Neuronal stem cell (in vitro differentiated cells): Measurements from ENCODE around the gene HERC2.

Experiments used
- DNase-seq: peaks from one replicate; pipeline ENCODE4 v3.0.0-alpha.2; 2013; ENCODE audit warnings: low spot score
- H2AFZ ChIP-seq: one replicate; pipeline ENCODE4 v1.6.1; 2013; ENCODE audit warnings: mild to moderate bottlenecking, low read length, inconsistent platforms
- H2AK5ac ChIP-seq: 2 replicates; pipeline ENCODE4 v1.6.1; 2013; ENCODE audit warnings: low read depth, mild to moderate bottlenecking, inconsistent platforms, low read length, moderate library complexity, mixed read lengths
- H2BK120ac ChIP-seq: 2 replicates; pipeline ENCODE4 v1.6.1; 2013; ENCODE audit warnings: low read depth, mild to moderate bottlenecking, inconsistent platforms, low read length, moderate library complexity, mixed read lengths
- H2BK12ac ChIP-seq: one replicate; pipeline ENCODE4 v1.6.1; 2013; ENCODE audit warnings: low read length, inconsistent platforms
- H2BK15ac ChIP-seq: 2 replicates; pipeline ENCODE4 v1.6.1; 2013; ENCODE audit warnings: mild to moderate bottlenecking, low read length, inconsistent platforms, mixed read lengths
- H2BK5ac ChIP-seq: one replicate; pipeline ENCODE4 v1.6.1; 2013; ENCODE audit warnings: inconsistent platforms, mild to moderate bottlenecking, low read length, moderate library complexity
- H3K14ac ChIP-seq: one replicate; pipeline ENCODE4 v1.6.1; 2013; ENCODE audit warnings: low read length, inconsistent platforms
- H3K18ac ChIP-seq: 2 replicates; pipeline ENCODE4 v1.6.1; 2013; ENCODE audit warnings: low read length, inconsistent platforms
- H3K23ac ChIP-seq: 2 replicates; pipeline ENCODE4 v1.6.1; 2013; ENCODE audit warnings: low read depth, mild to moderate bottlenecking, mixed read lengths, low read length, inconsistent platforms; ENCODE audit not compliant: poor library complexity
- H3K27ac ChIP-seq: replicated peaks from 3 replicates; pipeline ENCODE4 v1.5.1; 2013; ENCODE audit warnings: low read length, inconsistent platforms
- H3K27me3 ChIP-seq, 3 experiments: 2 replicates each; pipeline ENCODE4 v1.6.1; 2013; ENCODE audit warnings: low read length in 3 of 3, mild to moderate bottlenecking in 2 of 3, inconsistent platforms in 1 of 3, low read depth in 1 of 3, mixed read lengths in 1 of 3, moderate library complexity in 1 of 3; ENCODE audit not compliant: control insufficient read depth in 3 of 3, insufficient read depth in 3 of 3
- H3K36me3 ChIP-seq, 2 donors: replicated peaks in 1 of 2; 2 replicates each; pipeline ENCODE4 v1.6.1; 2013; ENCODE audit warnings: low read length in 2 of 2; ENCODE audit not compliant: control insufficient read depth in 2 of 2, insufficient read depth in 2 of 2
- H3K4ac ChIP-seq: 2 replicates; pipeline ENCODE4 v1.6.1; 2013; ENCODE audit warnings: inconsistent platforms, mild to moderate bottlenecking, low read length, moderate library complexity
- H3K4me1 ChIP-seq, 2 donors: 1 replicate in 1 of 2; 2 replicates in 1 of 2; pipeline ENCODE4 v1.6.1; 2013; ENCODE audit warnings: low read length in 2 of 2, low read depth in 1 of 2; ENCODE audit not compliant: control insufficient read depth in 2 of 2, insufficient read depth in 1 of 2
- H3K4me2 ChIP-seq: one replicate; pipeline ENCODE4 v1.6.1; 2013; ENCODE audit warnings: mild to moderate bottlenecking, low read length, inconsistent platforms; ENCODE audit not compliant: insufficient read depth, poor library complexity, severe bottlenecking
- H3K4me3 ChIP-seq, 2 donors: 2 replicates each; pipeline ENCODE4 v1.5.1; 2013; ENCODE audit warnings: low read length in 2 of 2, mild to moderate bottlenecking in 2 of 2, inconsistent platforms in 1 of 2, moderate library complexity in 1 of 2
- H3K79me1 ChIP-seq: one replicate; pipeline ENCODE4 v1.6.1; 2013; ENCODE audit warnings: low read depth, mild to moderate bottlenecking, inconsistent platforms, low read length, moderate library complexity
- H3K9ac ChIP-seq: one replicate; pipeline ENCODE4 v1.6.1; 2013; ENCODE audit warnings: mild to moderate bottlenecking, low read depth, low read length, inconsistent platforms; ENCODE audit not compliant: poor library complexity
- H3K9me3 ChIP-seq, 2 donors: replicated peaks in 1 of 2; 2 replicates each; pipeline versions ENCODE3 to v1.6.1; 2013; ENCODE audit warnings: low read length in 2 of 2, mild to moderate bottlenecking in 2 of 2, inconsistent platforms in 1 of 2, low read depth in 1 of 2, mixed read lengths in 1 of 2, moderate library complexity in 1 of 2; ENCODE audit not compliant: control insufficient read depth in 2 of 2, insufficient read depth in 1 of 2
- H4K8ac ChIP-seq: one replicate; pipeline ENCODE4 v1.6.1; 2013; ENCODE audit warnings: low read depth, mild to moderate bottlenecking, inconsistent platforms, low read length, moderate library complexity
- H4K91ac ChIP-seq: one replicate; pipeline ENCODE4 v1.6.1; 2013; ENCODE audit warnings: low read length, low read depth, mild to moderate bottlenecking, inconsistent platforms; ENCODE audit not compliant: poor library complexity
- WGBS, 2 donors: extraction: QIAGEN DNeasy Blood & Tissue Kit; methylation state at CpG; one replicate each; pipeline ENCODE4 v1.1.7; 2013; ENCODE audit warnings: missing lambda C conversion rate in 2 of 2, mixed read lengths in 1 of 2; ENCODE audit not compliant: insufficient read length in 2 of 2, insufficient replicate concordance in 1 of 2; ENCODE audit errors: extremely low coverage in 2 of 2; 5-methylcytosine and 5-hydroxymethylcytosine counted together

Gene HERC2

DNA sequence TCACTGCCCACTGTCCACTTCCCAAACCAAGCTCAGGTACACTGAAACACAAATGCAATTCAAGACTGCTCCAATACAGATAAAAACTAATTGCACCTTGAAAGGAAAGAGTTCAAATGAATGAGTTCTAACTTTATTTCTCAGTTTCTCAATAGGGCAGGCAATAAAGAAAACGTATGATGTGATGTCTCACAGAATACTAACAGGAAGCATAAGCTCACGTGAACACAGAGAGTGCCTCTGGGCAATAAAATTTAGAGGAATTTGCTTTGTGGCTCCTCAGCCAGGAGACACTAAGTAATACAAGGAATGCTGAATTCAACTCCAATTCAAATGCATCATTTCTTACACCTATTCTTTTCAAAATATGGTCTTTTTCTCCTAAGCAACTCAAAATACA is 140.6 kb downstream of the HERC2 start:
- H2BK120ac ChIP-seq = no peak overlapping the region
- H2AFZ ChIP-seq = no peak overlapping the region
- no peak overlapping the region for H3K14ac ChIP-seq
- H3K27me3 ChIP-seq = peaks cover 0 to under 1% (median 0%) of the 10 kb centered on the region in 3 experiments
- H3K4me3 ChIP-seq = no peak overlapping the region
- H2BK5ac ChIP-seq = no peak overlapping the region
- H3K79me1 ChIP-seq = no peaks in the 10 kb centered on the region
- no peak overlapping the region for H3K23ac ChIP-seq
- H2BK12ac ChIP-seq = no peak overlapping the region
- no peak overlapping the region for H3K4me2 ChIP-seq
- H3K4ac ChIP-seq = no peak overlapping the region
- no peak overlapping the region for H2BK15ac ChIP-seq
- H3K4me1 ChIP-seq = no peaks in the 10 kb centered on the region
- no peak for DNase-seq
- no peak overlapping the region for H2AK5ac ChIP-seq
- H4K91ac ChIP-seq = no peak overlapping the region
- no CpG with 5 or more reads among the region's 2 CpGs for WGBS, 2 donors
- H3K27ac ChIP-seq = no peak overlapping the region
- H3K9me3 ChIP-seq = no peaks in the 10 kb centered on the region
- no peak overlapping the region for H3K18ac ChIP-seq
- peaks cover 7 to 95% of the 10 kb centered on the region in 2 donors for H3K36me3 ChIP-seq
- H3K9ac ChIP-seq = no peak overlapping the region
- H4K8ac ChIP-seq = no peak overlapping the region

DNA sequence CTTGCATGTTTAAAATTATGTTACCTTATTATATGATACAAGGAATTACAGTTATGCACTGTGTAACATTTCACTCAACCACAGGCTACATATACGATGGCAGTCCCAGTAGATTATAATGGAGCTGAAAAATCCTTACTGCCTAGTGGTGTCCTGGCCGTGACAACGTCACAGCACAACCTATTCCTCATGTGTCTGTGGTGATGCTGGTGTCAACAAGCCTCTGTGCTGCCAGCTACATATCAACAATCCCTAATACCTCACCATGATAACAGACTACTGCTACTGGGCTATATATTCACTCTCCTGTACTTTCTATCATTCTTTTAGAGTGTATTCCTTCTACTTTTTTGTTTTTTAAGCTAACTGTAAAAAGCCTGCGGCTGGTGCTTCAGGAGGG is 142.7 kb downstream of the HERC2 start:
- DNase-seq = no peak
- Histone ChIP-seq H4K8ac (no peak overlapping the region), H3K23ac (no peak overlapping the region), H3K79me1 (no peaks in the 10 kb centered on the region), H3K4me3 (no peak overlapping the region), H3K27ac (no peak overlapping the region), H2AK5ac (no peak overlapping the region), H2BK12ac (no peak overlapping the region), H3K36me3 (peaks cover 6 to 99% of the 10 kb centered on the region in 2 donors), H2BK5ac (no peak overlapping the region), H4K91ac (no peak overlapping the region), H3K27me3 (no peaks in the 10 kb centered on the region), H3K4me2 (no peak overlapping the region), H3K9ac (no peak overlapping the region), H2BK120ac (no peak overlapping the region), H3K9me3 (no peaks in the 10 kb centered on the region), H3K18ac (no peak overlapping the region), H3K4ac (no peak overlapping the region), H2BK15ac (no peak overlapping the region), H3K14ac (no peak overlapping the region), H3K4me1 (no peaks in the 10 kb centered on the region), H2AFZ (no peak overlapping the region)
- no CpG with 5 or more reads among the region's 4 CpGs for WGBS, 2 donors

DNA sequence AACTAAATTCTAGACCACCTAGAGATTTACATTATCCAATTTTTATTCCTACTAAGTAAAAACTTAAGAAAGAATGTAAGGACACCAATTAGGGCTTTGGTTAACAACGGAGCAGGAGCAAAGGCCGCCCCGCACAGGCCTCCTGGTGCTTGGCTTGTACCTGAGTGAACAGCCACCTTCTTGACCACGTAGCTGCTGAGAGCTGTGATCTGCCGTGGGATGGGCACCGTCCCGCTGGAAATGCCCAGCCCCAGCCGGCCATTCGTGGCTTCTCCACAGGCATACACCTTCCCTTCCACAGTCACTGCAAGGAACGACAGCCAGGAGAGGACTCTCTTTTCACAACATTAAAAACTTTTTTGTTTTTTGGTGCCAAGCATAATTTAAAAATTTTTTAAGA is 143.3 kb downstream of the HERC2 start:
- Histone ChIP-seq H3K4me3 (no peak overlapping the region), H3K27me3 (no peaks in the 10 kb centered on the region), H2BK12ac (no peak overlapping the region), H3K4me2 (no peak overlapping the region), H3K36me3 (peaks cover 6 to 99% of the 10 kb centered on the region in 2 donors), H4K8ac (no peak overlapping the region), H2BK120ac (no peak overlapping the region), H3K14ac (no peak overlapping the region), H4K91ac (no peak overlapping the region), H3K4ac (no peak overlapping the region), H3K9me3 (no peaks in the 10 kb centered on the region), H3K18ac (no peak overlapping the region), H2AK5ac (no peak overlapping the region), H2BK15ac (no peak overlapping the region), H3K4me1 (no peaks in the 10 kb centered on the region), H3K27ac (no peak overlapping the region), H3K23ac (no peak overlapping the region), H2AFZ (no peak overlapping the region), H3K79me1 (no peaks in the 10 kb centered on the region), H3K9ac (no peak overlapping the region), H2BK5ac (no peak overlapping the region)
- DNase-seq = no peak
- no CpG with 5 or more reads among the region's 10 CpGs for WGBS, 2 donors

DNA sequence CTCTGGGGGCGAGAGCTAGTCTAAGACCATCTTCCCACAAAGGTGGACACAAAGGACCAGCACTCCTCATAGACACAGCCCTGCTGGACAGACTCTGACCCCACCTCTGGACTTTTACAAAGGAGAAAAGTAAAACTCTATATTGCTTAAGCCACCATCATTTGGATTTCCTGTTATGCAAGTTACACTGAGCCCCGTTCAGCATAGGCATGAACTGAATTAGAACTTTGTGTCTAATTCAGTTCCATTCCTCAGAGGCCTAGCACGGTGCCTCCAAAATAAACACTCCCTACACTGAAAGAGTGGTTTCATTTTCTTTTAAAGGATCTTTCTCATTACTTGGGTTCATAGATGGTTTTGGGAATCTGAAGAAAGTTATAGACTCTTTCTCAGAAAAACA is 143.7 kb downstream of the HERC2 start:
- no peaks in the 10 kb centered on the region for H3K4me1 ChIP-seq
- H3K36me3 ChIP-seq = peaks cover 6 to 99% of the 10 kb centered on the region in 2 donors
- H2AK5ac ChIP-seq = no peak overlapping the region
- no peaks in the 10 kb centered on the region for H3K27me3 ChIP-seq
- H2BK12ac ChIP-seq = no peak overlapping the region
- H2BK5ac ChIP-seq = no peak overlapping the region
- no peak overlapping the region for H2AFZ ChIP-seq
- H3K14ac ChIP-seq = no peak overlapping the region
- WGBS, 2 donors = no CpG with 5 or more reads among the region's 3 CpGs
- no peak overlapping the region for H2BK15ac ChIP-seq
- H3K4me2 ChIP-seq = no peak overlapping the region
- no peaks in the 10 kb centered on the region for H3K9me3 ChIP-seq
- H3K27ac ChIP-seq = no peak overlapping the region
- H3K4me3 ChIP-seq = no peak overlapping the region
- DNase-seq = no peak
- H3K9ac ChIP-seq = no peak overlapping the region
- peak overlapping the region; percentile 27 for H3K18ac ChIP-seq
- no peaks in the 10 kb centered on the region for H3K79me1 ChIP-seq
- no peak overlapping the region for H3K4ac ChIP-seq
- no peak overlapping the region for H4K8ac ChIP-seq
- no peak overlapping the region for H3K23ac ChIP-seq
- no peak overlapping the region for H2BK120ac ChIP-seq
- H4K91ac ChIP-seq = no peak overlapping the region
